Activated naive CD4-positive, alpha-beta T cell treated with anti-CD3 and anti-CD28 coated beads, Interleukin-2, amount 50 U/mL, for 16 hours (primary cell): ENCODE results near the gene SNN.

Experiments
- DNase-seq: peaks from one replicate; pipeline ENCODE4 v3.0.0-alpha.2; 2020

Gene SNN

DNA sequence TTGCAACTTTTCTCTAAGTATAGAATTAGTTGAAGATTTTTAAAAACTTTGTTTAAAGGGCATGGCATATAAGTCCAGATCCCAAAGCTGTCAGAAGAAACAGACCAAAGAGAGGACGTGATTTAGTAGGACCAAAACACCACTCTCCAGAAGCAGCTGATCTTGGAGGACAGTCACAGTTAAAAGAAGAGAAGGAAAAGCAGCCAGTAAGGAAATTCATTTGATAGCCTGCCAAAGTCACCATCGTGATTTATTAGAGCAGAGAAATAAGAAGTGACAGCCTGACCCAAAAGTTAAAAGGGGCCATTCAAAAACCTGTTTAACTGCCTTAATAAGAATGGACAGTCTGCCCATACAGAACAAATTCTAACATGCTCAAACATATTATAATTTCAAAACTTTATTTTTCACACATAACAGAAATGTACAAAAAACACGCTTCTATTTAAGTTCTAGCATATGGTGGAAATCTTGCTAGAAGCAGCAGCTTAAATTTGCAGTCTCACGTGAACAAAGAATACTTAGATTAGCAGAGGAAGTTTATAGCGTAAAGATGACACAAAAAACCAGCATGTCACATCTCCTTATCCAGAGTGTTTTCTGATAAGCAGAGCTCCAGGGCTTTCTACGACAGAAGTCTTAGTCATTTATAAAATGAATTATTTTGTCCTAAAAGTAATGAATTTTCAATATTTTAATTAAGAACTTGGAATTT, 37.2 kb downstream of the SNN start:
- DNase-seq: no peak

- DNase-seq: no peak
These were observed 38.0 kb downstream of the SNN start for GRCh38 chr16:11706180-11706742.

DNA sequence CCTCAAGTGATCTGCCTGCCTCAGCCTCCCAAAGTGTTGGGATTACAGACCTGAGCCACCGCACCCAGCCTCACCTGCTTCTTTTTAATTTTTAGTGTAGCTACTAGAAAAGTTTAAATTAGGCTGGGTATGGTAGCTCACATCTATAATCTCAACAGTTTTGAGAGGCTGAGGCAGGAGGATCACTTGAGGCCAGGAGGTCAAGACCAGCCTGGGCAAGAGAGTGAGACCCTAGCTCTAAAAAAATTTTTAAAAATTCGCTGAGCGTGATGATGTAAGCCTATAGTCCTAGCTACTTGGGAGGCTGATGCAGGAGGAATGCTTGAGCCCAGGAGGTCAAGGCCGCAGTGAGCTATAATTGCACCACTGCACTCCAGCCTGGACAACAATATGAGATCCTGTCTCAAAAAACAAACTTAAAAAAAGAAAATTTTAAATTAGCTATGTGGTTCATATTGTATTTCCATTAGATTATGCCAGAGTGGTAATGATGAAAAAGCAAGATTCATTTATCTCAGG, 39.5 kb downstream of the SNN start:
- no peak for DNase-seq

DNA sequence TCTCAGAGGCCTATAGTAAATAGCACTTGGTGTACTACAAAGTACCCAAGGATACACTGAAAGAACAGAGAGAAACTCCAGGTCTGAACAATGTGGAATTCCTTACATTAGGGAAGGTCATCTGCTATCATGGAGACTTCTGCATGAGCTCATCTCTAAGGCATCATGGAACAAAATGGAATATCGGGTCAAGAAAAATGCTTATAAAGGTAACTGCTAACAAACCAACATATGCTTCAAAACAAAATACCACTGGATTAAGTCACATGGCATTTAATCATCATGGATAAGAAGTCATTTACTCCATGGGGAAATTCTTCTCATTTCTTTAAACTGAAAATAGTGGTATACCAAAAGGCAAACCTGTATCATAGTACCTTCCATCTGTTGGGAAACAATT, 40.2 kb downstream of the SNN start:
- DNase-seq: no peak

DNA sequence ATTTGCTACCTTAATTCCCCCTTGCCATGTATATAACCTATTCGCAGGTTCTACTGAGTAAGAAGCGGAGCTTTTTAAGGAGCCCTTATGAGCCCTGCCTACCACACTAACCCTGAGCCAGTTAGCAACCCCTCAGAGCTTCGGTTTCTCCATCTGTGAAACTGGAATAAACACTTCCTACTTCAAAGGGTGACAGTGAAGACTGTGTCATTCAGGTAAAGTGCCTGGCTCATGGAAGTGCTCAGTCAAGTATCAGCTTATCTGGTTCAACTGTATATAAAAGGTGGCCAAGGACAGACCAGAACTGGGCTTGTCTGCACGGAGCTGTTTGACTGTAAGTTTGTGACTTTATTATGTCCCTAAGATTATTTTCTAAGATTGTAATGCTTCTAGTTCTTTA, 43.4 kb downstream of the SNN start:
- no peak for DNase-seq

DNA sequence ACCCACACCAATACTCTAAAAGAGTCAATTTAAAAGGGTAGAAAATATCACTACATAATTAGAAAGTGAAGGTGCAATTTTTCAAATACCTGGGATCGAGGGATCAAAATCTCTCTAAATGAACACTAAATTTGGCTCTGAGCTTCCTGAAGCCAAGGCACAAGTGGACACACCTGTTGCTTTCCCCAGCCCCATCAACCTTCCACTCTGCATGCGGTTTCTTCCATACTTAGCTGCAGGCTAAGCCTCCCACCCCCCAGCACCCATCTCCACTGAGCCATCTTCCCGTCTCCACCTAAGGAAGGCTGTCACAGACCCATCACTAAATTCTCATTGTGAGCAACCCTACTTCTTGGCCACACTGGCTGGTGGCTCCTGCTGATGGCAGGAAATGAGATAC, 43.9 kb downstream of the SNN start:
- DNase-seq: no peak

GRCh38 chr16:11715246-11715947, 47.1 kb downstream of the SNN start:
- no peak for DNase-seq

GRCh38 chr16:11716336-11716735, 48.1 kb downstream of the SNN start:
- no peak for DNase-seq

- no peak for DNase-seq
These were observed 49.6 kb downstream of the SNN start for GRCh38 chr16:11717811-11718210.

- DNase-seq: no peak
These were observed 50.9 kb downstream of the SNN start for GRCh38 chr16:11719171-11719570.

DNA sequence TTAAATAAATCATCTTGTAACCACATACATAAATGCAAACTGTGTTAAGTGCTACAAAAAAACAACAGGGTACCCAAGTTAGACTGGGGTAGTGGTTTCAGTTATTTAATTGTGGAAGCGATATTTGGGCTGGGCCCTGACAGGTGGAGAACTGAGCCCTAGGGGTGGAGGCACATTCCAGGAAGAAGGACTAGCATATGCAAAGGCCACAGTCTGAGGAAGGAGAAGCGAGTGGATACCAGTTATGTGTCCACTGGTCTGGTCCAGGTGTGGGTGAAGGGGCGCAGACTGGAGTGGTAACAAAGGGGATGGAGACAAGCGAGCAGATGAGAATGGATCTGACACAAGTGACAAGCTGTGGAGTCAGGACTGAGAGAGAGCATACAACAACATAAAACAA, 51.5 kb downstream of the SNN start:
- DNase-seq: no peak

DNA sequence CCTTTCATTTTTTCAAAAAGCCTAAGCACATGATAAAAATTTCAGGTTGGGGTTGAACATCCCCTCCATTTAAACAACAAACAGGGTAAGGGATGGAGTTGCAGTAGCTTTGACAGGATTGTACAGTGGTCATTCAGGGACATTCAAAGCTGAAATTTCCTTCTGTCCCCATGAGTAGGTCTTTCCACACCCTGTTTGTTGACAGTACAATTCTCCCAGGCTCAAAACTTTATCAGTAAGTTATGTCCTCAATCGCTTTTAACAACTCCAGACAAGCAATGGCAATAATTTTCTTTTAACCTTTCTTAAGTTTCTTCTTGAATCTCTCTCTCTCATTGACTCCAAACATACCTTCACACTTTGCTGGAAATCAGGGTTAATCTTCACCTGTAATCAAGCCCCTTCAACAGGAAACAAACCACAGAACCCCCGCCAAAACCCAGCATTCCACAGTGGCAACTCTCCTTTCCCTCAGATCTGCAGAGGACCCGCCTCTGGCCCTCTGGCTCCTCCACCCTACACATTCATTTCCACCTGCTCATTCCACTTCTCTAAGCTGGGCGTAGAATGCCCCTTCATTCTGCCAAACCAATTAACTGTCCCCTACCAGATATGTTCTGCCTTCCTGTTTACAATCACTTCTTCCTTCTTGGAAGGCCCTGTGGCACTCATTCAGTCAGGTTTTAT, 53.7 kb downstream of the SNN start:
- no peak for DNase-seq

GRCh38 chr16:11722468-11722808, 54.2 kb downstream of the SNN start:
- DNase-seq: no peak

- DNase-seq: no peak
These were observed 57.2 kb downstream of the SNN start for GRCh38 chr16:11725457-11725856.

DNA sequence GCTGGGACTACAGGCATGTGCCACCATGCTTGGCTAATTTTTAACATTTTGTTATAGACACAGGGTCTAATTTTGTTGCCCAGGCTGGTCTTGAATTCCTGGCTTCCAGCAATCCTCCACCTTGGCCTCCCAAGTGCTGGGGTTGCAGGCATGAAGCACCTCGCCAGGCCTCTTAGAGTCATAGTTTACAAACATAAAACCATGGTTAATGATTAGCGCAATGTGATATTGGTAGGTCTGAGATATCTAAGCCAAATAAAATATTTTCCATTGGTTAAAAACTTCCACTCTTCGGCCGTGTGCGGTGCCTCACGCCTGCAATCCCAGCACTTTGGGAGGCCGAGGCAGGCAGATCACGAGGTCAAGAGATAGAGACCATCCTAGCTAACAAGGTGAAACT, 57.8 kb downstream of the SNN start:
- DNase-seq: no peak

GRCh38 chr16:11727796-11728543, 59.7 kb downstream of the SNN start:
- DNase-seq: no peak
